22Rv1 (cell line): ENCODE data around the gene THAP11.

Source experiments
- H3K27ac ChIP-seq: fragments of 450-650 bp; 2 replicates; pipeline ENCODE4 v1.5.1; 2017
- ZFX ChIP-seq: fragments of 450-650 bp; IDR thresholded peaks from 2 replicates; pipeline ENCODE4 v1.6.1; 2017; ENCODE audit warnings: antibody characterized with exemption, borderline replicate concordance
- TF ChIP-seq, protein P1 (sequence below): fragments of 450-650 bp; IDR thresholded peaks from 2 replicates; pipeline ENCODE4 v1.5.1; 2017; ENCODE audit warnings: mild to moderate bottlenecking

Gene THAP11

DNA sequence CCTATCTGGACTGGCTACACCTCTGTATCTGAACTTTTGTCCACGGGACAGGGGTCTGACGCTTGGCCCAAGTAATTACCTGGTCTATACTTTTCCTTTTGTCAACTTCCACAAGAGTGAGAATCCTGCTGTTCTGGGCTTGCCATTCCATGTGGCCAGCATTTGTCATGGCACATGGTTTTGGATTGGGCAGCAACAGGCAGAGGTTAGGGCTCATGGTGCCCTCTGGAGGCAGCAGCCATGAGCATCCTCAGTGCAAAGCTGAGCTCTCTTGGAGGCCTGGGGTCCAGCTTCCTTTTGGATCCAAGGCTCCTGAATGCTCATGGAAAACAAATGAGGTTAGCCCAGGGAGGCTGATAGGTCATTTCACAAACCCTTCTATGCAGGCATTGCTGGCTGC lies 23.2 kb downstream of the THAP11 start:
- H3K27ac ChIP-seq = no peak overlapping the region
- TF ChIP-seq, protein P1, sequence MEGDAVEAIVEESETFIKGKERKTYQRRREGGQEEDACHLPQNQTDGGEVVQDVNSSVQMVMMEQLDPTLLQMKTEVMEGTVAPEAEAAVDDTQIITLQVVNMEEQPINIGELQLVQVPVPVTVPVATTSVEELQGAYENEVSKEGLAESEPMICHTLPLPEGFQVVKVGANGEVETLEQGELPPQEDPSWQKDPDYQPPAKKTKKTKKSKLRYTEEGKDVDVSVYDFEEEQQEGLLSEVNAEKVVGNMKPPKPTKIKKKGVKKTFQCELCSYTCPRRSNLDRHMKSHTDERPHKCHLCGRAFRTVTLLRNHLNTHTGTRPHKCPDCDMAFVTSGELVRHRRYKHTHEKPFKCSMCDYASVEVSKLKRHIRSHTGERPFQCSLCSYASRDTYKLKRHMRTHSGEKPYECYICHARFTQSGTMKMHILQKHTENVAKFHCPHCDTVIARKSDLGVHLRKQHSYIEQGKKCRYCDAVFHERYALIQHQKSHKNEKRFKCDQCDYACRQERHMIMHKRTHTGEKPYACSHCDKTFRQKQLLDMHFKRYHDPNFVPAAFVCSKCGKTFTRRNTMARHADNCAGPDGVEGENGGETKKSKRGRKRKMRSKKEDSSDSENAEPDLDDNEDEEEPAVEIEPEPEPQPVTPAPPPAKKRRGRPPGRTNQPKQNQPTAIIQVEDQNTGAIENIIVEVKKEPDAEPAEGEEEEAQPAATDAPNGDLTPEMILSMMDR = peak; percentile 59
- TF ChIP-seq ZFX = no peak

DNA sequence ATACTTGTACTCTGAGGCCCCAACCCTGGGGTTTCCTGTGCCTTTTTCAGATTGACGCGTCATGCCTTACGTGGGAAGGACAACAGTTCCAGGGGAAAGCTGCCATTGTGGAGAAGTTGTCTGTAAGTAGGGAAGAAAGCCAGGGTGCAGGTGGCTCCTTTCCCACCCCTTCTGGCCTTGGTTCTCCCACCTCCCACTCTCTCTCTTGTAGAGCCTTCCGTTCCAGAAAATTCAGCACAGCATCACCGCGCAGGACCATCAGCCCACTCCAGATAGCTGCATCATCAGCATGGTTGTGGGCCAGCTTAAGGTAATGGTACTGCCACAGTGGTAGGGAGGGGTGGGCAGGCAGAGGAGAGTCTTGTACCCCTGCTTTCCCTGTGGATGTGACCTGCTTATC lies 26.2 kb downstream of the THAP11 start:
- H3K27ac ChIP-seq = no peak overlapping the region
- TF ChIP-seq, protein P1 = no peak

DNA sequence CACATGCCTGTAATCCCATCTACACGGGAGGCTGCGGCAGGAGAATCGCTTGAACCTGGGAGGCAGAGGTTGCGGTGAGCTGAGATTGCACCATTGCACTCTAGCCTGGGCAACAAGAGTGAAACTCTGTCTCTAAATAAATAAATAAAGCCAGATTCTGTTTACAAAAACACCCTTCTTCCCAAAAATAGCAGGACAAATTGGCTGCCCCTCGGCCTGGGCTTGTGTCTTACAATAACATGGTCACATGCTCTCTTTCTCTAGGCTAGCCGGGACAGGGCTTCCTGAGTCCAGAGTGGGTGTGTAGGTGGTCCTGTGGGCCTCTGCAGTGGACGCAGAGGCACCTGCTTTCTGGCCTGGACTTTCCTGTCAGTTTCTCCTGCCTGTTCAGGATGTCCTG lies 27.5 kb downstream of the THAP11 start:
- peak overlapping the region; percentile 72; the same call in 1 of the 2 replicates for H3K27ac ChIP-seq

DNA sequence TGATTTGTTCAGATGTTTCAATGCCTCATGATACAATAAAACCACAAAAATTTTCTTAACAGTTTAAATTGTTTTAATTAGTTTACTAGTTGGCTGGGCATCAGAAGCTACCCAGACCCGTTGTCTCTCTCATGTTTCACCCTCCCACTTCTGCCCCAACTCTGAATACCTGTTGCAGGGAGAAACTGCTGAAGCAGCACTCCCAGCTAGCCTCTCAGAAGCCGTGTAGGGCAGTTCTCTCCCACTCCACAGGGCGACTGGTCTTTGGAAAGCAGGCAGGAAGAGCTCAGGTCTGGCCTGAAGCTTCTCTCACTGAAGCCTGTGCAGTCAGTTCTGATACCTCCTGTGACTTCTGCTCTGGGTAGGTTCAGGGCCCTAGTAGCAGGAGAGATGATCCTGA lies 29.1 kb downstream of the THAP11 start:
- TF ChIP-seq ZFX = no peak
- TF ChIP-seq, protein P1 = no peak

More for the DNA sequence above, 27.5 kb downstream of the THAP11 start:
- TF ChIP-seq ZFX = no peak
- TF ChIP-seq, protein P1 = no peak

DNA sequence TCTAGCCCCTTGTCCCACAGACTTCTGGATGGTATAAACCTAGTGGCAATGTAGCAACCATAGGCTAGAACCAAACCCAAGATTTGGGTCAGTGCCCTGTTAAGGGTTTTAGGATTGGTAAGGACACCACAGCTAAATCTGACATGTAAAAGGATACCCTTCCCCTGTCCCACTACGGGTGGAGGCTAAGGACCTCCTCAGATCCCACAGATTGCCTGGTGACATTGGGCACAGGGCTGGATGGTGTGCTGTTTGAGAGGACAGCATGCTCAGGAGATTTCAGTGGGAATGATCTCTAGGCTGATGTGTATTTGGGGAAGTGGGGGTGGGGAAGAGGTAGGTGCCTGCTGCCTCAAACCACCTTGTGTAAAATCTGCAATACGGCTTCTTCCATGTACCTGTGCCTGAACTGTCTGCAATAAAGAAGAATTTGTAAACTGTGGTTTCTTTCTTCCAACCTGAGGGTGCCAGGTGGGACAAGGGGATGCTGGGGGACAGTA lies 30.1 kb downstream of the THAP11 start:
- peak overlapping the region; percentile 72 for H3K27ac ChIP-seq

More for the DNA sequence above, 29.1 kb downstream of the THAP11 start:
- H3K27ac ChIP-seq = peak overlapping the region; percentile 72; the same call in 1 of the 2 replicates

DNA sequence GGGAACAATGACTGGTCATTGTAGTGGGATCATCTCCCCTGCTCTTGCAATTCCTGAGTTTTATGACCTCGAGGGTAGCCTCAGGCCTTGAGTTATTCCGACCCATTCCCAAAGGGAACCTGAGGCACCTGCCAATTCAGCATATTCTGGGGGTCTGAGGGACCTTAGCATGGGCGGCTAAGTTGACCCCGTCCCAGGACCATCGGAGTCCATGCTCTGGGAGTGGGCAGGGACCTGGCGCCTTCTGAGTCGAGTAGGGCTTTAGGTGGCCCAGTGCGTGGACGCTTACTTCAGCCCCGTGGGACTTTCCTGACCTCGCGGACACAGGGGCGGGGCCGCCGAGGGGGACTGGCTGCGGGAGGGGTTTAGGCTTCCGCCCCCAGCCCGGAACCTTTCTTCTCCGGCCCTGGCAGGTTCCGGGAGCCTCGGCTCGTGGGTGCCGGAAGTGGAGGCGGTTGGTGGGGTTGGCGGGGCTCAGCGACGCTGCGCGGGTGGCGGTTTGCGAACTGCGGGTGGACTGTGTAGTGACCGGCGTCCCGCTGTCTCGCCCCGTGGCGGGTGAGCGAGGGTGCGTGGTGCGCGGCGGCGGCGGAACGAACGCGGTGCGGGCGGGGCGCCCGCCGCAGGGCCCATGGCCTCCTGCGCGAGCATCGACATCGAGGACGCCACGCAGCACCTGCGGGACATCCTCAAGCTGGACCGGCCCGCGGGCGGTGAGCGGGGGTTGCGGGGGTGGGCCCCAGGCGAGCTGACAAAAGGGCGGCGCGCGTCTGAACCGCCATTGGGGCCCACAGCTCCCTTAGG lies 30.7 kb downstream of the THAP11 start, which contains the start of gene EDC4:
EDC4 (plus strand) TSS at position 422 of the 804 bp plus-strand sequence; CDS start at position 632, 210 bp downstream.
- peak within 1 kb of the TSS; percentile 72 for H3K27ac ChIP-seq
- TF ChIP-seq ZFX = no peak
- TF ChIP-seq, protein P1 = no peak

More for the DNA sequence above, 30.1 kb downstream of the THAP11 start:
- TF ChIP-seq ZFX = no peak
- TF ChIP-seq, protein P1 = no peak
